ENCODE measurements around the gene SCYL3.

- TF ChIP-seq CTCF (conservative IDR thresholded peaks at IDR 0.05 in 1 of 2, IDR thresholded peaks at IDR 0.05 in 1 of 2; ENCODE audit: low read depth in 1 of 2, low read length in 2 of 2) (no peak), EZH2 (IDR thresholded peaks at IDR 0.05; ENCODE audit: low read length, missing control alignments) (no peak)
Observed at GRCh38 chr1:169884634-169885033, 9.1 kb downstream of the SCYL3 start.
